ENCODE data around the gene NDE1.

- TF ChIP-seq CTCF (IDR thresholded peaks at IDR 0.05) = no peak
- TF ChIP-seq POLR2A (IDR thresholded peaks at IDR 0.05) = no peak
- TF ChIP-seq POLR2AphosphoS5 (IDR thresholded peaks at IDR 0.05) = no peak
Measured at GRCh38 chr16:15650698-15651171, 690 bp downstream of the NDE1 start.

Data from prostate gland (tissue), 2 donors.